ENCODE results near the gene PEX5.
"Not testable (repeated sequence)": the region's sequence is repeated elsewhere in the genome, so short reads cannot be mapped to it uniquely, and the experiment has no call there.

The PEX5 gene

GRCh38 chr12:7161327-7161726 lies 28.2 kb upstream of the PEX5 start:
- no peak for DNase-seq

- DNase-seq, result no peak
Observed at GRCh38 chr12:7161811-7162210, 27.7 kb upstream of the PEX5 start.

GRCh38 chr12:7162691-7163114 lies 26.8 kb upstream of the PEX5 start:
- DNase-seq, result peak in 4 of 6 experiments; percentile 4 to 25 (median 10)

DNA sequence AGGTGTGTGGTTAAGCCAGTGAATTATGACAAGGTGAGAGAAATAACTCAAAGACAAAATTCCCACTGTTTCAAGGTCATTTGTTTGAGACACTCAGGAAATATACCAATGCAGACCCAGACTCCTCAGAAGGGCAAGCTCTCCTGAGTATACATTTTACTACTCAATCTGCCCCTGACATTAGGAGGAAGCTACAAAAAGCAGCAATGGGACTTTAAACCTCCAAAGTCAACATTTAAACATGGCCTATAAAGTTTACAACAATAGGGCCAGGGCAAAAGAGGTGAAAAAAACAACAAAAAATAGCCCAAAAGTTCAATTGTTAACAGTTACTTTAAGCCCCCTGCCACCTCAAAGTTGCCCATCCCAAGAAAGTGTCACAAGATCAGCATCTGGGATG lies 19.5 kb upstream of the PEX5 start:
- DNase-seq, result no peak

- DNase-seq, result no peak
Observed at GRCh38 chr12:7171854-7172253, 17.6 kb upstream of the PEX5 start.

DNA sequence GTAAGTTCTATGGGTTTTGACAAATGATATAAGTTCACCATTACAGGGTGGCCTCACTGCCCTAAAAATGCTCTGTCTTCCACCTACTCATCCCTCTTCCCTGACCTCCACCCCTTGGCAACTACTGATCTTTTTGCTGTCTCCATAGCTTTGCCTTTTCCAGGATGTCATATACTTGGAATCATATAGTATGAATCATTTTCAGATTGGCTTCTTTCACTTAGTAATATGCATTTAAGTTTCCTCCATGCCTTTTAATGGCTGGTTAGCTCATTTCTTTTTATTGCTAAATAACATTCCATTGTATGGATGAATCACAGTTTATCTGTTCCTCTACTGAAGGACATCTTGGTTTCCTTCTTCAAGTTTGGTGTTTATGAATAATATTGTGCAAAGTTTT lies 14.0 kb upstream of the PEX5 start:
- no peak for DNase-seq

DNA sequence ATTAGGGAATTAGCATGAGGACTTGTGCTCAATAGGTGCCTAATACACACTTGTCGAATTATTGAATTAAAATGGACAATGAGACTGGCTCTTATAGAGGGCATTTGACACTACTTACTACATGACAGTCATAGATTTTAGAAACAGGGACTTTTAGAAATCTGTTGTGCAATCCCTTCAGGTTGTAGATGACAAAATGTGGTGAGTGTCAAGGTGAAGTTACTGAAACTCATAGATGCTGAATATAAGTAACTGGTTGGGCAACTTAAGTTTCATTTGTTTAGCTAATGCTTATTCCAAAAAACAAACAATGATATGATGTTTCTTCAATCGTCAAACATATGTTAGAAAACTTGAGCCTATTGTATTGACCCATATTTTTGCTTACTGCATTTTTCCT lies 12.9 kb upstream of the PEX5 start:
- DNase-seq, result no peak

DNA sequence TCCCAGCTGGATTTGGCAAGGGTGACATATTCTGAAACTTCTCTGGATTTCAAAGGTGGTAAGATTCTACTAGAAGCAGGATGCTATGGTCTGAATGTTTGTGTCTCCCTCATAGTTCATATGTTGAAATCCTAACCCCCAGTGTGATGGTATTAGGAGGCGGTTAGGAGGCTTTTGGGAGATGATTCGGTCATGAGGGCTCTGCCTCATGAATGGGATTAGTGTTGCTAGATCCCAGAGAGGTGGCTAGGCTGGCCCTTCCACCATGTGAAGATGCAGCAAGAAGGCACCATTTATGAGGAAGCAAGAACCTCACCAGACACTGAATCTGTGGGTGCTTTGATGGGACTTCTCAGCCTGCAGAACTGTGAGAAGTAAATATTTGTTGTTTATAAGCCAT lies 11.0 kb upstream of the PEX5 start:
- DNase-seq, result no peak

GRCh38 chr12:7180685-7181084 lies 8.8 kb upstream of the PEX5 start:
- no peak for DNase-seq

DNA sequence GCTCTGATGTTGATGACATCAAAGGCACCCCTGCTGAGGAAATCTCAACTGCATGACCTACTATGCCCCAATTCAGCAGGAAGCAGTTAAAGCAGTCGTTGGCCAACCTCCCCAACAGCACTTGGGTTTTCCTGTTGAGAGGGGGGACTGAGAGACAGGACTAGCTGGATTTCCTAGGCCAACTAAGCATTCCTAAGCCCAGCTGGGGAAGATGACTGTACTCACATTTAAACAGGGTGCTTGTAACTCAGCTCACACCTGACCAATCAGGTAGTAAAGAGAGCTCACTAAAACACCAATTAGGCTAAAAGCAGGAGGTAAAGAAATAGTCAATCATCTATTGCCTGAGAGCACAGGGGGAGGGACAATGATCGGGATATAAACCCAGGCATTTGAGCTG lies 3.4 kb upstream of the PEX5 start:
- DNase-seq, result not testable (repeated sequence)

DNA sequence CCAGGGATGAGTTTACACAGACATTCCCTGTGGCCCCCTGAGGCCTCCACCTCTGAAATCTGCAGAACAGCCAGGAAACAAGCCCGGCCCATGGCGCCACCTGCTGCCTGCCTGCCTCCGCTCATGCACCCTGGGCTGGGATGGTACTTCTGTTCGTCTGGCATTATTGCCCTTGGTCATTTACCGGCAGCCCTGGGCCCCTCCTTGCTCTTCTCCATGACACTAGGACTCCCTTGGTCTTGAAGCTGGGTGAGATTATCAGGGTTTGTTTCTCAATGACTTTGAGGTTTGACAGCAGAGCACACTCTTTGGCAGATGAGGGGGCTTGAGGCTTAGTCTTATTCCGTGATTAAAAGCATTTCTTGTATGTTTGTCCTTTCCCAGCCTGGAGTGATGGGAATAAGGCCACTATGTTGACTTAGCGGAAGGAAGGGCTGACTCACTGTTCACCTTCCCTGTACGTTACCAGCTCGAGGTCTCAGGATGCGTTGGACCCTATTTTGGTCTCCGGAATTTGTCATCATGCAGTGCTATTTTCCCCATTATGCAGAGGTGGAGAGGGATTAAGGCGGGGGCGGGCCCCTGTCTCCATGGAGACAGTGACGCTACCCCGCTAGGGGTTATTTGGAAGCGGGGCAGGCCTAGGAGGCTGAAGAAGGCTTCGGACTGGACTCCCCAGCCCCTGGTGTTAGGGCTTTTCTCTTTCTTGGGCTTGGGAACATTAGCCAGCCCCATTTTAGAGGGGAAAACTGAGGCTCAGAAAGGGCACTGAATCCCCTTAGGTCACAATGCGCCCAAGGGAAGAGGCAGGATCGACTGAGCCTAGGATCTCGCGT lies 706 bp upstream of the PEX5 start:
- peak; percentile 27 to 69 (median 44) for DNase-seq

- DNase-seq, result peak in 2 of 6 experiments; percentile 12 to 49
Observed at GRCh38 chr12:7190268-7191055, 976 bp downstream of the PEX5 start.

- DNase-seq, result no peak
Observed at GRCh38 chr12:7193674-7194073, 4.2 kb downstream of the PEX5 start.

DNA sequence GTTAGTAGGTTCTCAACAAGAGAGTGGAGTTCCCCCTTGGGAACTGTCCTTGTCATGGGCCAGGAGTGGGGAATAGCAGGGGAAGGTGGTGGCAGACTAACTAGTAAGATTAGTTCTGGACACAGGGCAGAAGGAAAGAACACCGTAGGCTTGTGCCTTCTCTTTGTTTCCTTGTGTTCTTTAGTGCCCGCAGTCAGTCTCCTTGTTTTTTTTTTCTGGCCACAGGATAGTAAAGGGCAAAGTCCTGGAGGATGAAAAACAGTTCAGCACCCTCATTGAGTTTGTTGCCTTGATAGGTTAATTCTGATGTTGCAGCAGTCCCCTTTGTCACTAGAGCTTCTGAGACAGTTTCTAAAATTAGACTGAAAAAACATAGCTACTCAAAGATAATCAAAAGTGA lies 8.4 kb downstream of the PEX5 start:
- no peak for DNase-seq

GRCh38 chr12:7203109-7203508 lies 13.6 kb downstream of the PEX5 start:
- DNase-seq, result no peak

DNA sequence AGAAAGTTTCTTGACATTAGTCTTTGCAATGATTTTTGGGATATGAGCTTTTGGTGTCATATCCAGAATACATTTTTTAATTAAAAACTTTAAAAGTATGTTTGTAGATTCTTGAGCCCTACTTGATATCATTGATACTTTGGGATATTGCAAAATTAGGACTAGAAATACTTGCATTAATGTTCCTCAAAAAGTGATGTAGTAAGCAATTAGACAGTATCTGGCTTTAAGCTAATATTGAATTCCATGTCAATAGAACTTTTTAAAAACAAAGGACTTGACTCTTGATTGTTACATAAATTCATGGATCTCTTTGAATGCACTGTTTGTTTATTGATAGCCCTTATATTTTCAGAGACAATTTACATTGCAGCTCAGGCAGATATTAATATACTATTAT lies 15.6 kb downstream of the PEX5 start:
- no peak for DNase-seq

DNA sequence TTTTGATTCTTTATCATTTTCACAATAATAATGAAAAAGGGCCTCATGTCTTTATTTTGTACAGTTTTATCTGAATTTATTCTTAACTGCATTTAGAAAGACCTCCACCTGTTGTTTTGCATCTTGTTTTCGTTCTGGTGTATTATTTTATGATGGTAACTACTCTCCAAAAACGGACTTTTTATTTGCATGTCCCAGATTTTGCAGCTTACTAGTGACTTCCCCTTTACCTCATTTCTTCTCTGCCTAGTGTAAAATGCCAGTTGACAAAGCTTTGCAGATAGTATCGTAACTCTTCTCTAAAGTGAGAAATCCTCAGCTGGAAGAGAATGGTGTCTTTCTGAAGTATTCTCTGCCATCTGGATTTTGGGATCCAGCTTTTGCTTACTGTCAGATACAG lies 17.2 kb downstream of the PEX5 start:
- DNase-seq, result no peak

GRCh38 chr12:7207866-7208625 lies 18.6 kb downstream of the PEX5 start:
- DNase-seq, result no peak

GRCh38 chr12:7209958-7210357 lies 20.5 kb downstream of the PEX5 start:
- DNase-seq, result no peak

- DNase-seq, result no peak
Observed at GRCh38 chr12:7210642-7211151, 21.2 kb downstream of the PEX5 start.

- DNase-seq, result no peak
Observed at GRCh38 chr12:7212678-7213077, 23.2 kb downstream of the PEX5 start.

DNA sequence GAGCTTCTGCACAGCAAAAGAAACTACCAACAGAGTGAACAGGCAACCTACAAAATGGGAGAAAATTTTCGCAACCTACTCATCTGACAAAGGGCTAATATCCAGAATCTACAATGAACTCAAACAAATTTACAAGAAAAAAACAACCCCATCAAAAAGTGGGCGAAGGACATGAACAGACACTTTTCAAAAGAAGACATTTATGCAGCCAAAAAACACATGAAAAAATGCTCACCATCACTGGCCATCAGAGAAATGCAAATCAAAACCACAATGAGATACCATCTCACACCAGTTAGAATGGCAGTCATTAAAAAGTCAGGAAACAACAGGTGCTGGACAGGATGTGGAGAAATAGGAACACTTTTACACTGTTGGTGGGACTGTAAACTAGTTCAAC lies 24.3 kb downstream of the PEX5 start:
- not testable (repeated sequence) for DNase-seq

DNA sequence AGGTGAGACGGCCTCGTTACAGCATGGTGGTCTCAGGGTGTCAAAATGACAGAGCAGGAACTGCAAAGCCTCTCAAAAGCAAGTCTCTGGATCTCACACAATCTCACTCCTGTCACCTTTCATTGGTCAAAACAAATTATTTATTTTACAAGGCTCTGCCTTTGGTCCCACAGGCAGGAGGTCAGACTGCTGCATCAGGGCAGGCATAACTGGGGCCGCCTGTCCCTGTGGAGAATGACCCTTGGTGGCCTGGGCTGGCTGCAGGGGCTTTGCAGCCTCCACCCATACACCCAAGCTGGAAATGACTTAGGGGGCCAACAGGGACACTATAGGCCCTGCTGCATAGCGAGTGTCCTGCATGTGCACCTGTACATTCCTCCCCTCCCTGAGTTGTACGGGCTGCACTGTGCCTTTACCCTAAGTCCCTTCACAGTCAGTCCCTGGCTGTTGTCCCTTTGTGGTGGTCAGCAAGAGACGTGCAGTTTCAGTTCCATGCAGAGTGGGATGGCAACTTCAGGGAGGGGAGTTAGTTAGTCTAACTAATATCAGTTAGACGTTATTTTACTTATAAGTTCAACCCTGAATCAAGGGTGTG lies 28.1 kb downstream of the PEX5 start:
- no peak for DNase-seq
